CD14-positive monocyte (primary cell): ENCODE data around the gene RYR2. TPM values are rescaled to one million over a fixed set of nuclear protein-coding genes. Genes with fewer than 3 reads are reported as not detected.

ENCODE experiments used
- DNase-seq, 3 donors: peaks; one replicate each; pipeline ENCODE4 v3.0.0-alpha.2; 2011 to 2022
- H2AFZ ChIP-seq: 2 replicates; pipeline ENCODE4 v1.6.0; 2012; ENCODE audit warnings: mild to moderate bottlenecking, low read depth, low read length, inconsistent platforms; ENCODE audit not compliant: insufficient read depth, poor library complexity, severe bottlenecking
- H3K27ac ChIP-seq, 2 donors: 1 replicate in 1 of 2; 2 replicates in 1 of 2; pipeline ENCODE4 v1.5.1; 2012 to 2013; ENCODE audit warnings: low read length in 2 of 2, control low read depth in 1 of 2, inconsistent platforms in 1 of 2, low read depth in 1 of 2, mild to moderate bottlenecking in 1 of 2
- H3K27me3 ChIP-seq, 2 donors: one replicate each; pipeline versions ENCODE4 v1.6.0 to v1.6.1; 2011 to 2013; ENCODE audit warnings: low read length in 2 of 2; ENCODE audit not compliant: control insufficient read depth in 2 of 2, insufficient read depth in 2 of 2
- H3K36me3 ChIP-seq, 2 donors: replicated peaks in 1 of 2; 1 replicate in 1 of 2; 2 replicates in 1 of 2; pipeline versions ENCODE4 v1.5.1 to v1.6.1; 2012 to 2013; ENCODE audit warnings: low read length in 2 of 2, control low read depth in 1 of 2, inconsistent platforms in 1 of 2, mild to moderate bottlenecking in 1 of 2; ENCODE audit not compliant: insufficient read depth in 2 of 2, control insufficient read depth in 1 of 2
- H3K4me1 ChIP-seq, 2 donors: 1 replicate in 1 of 2; 2 replicates in 1 of 2; pipeline versions ENCODE4 v1.5.1 to v1.6.1; 2012 to 2013; ENCODE audit warnings: low read length in 2 of 2, control low read depth in 1 of 2, inconsistent platforms in 1 of 2, mild to moderate bottlenecking in 1 of 2, moderate library complexity in 1 of 2; ENCODE audit not compliant: insufficient read depth in 2 of 2, control insufficient read depth in 1 of 2
- H3K4me2 ChIP-seq: replicated peaks from 2 replicates; pipeline ENCODE3; 2012; ENCODE audit warnings: low read length, moderate library complexity, mild to moderate bottlenecking; ENCODE audit not compliant: poor library complexity, severe bottlenecking; ENCODE audit errors: extremely low read depth
- H3K4me3 ChIP-seq, 3 experiments: fragments of 200-600 bp in 1 of 3; sonication (generic) in 1 of 3; replicated peaks in 1 of 3; 1 replicate in 2 of 3; 2 replicates in 1 of 3; pipeline ENCODE4 v1.5.1; 2011 to 2013; ENCODE audit warnings: low read length in 3 of 3, mild to moderate bottlenecking in 3 of 3, control low read depth in 2 of 3, low read depth in 2 of 3, inconsistent platforms in 1 of 3, moderate library complexity in 1 of 3
- H3K79me2 ChIP-seq: 2 replicates; pipeline ENCODE4 v1.6.0; 2012; ENCODE audit warnings: mild to moderate bottlenecking, control low read depth, inconsistent platforms, low read length, moderate library complexity; ENCODE audit not compliant: insufficient read depth
- H3K9ac ChIP-seq: 2 replicates; pipeline ENCODE4 v1.6.0; 2017; ENCODE audit warnings: low read length, mild to moderate bottlenecking; ENCODE audit not compliant: insufficient read depth, poor library complexity, severe bottlenecking
- H3K9me3 ChIP-seq, 2 donors: replicated peaks in 1 of 2; 1 replicate in 1 of 2; 2 replicates in 1 of 2; pipeline versions ENCODE4 v1.5.1 to v1.6.1; 2012 to 2013; ENCODE audit warnings: low read length in 2 of 2, control low read depth in 1 of 2; ENCODE audit not compliant: control insufficient read depth in 1 of 2, insufficient read depth in 1 of 2
- H4K20me1 ChIP-seq: 2 replicates; pipeline ENCODE4 v1.6.0; 2012; ENCODE audit warnings: mild to moderate bottlenecking, low read length, control low read depth, moderate library complexity; ENCODE audit not compliant: insufficient read depth
- H3K27ac Mint-ChIP-seq, 7 donors: one replicate each; pipeline ENCODE4 v1.8.0; 2020; ENCODE audit warnings: mild to moderate bottlenecking in 7 of 7, mixed read lengths in 7 of 7, moderate library complexity in 6 of 7, inconsistent platforms in 2 of 7
- H3K27me3 Mint-ChIP-seq, 3 donors: one replicate each; pipeline ENCODE4 v1.8.0; 2021 to 2022; ENCODE audit warnings: low read depth in 3 of 3, mild to moderate bottlenecking in 3 of 3, mixed read lengths in 3 of 3, moderate library complexity in 3 of 3, inconsistent platforms in 1 of 3
- H3K36me3 Mint-ChIP-seq, 2 donors: one replicate each; pipeline ENCODE4 v1.8.0; 2020; ENCODE audit warnings: mixed read lengths in 2 of 2, inconsistent platforms in 1 of 2, mild to moderate bottlenecking in 1 of 2
- H3K4me1 Mint-ChIP-seq: one replicate; pipeline ENCODE4 v1.8.0; 2020; ENCODE audit warnings: mild to moderate bottlenecking, mixed read lengths
- H3K4me3 Mint-ChIP-seq, 2 donors: one replicate each; pipeline ENCODE4 v1.8.0; 2020; ENCODE audit warnings: mild to moderate bottlenecking in 2 of 2, mixed read lengths in 2 of 2, moderate library complexity in 1 of 2
- H3K9me3 Mint-ChIP-seq, 7 donors: one replicate each; pipeline ENCODE4 v1.8.0; 2020 to 2022; ENCODE audit warnings: mixed read lengths in 7 of 7, mild to moderate bottlenecking in 6 of 7, moderate library complexity in 6 of 7, inconsistent platforms in 2 of 7
- CTCF ChIP-seq: fragments of 200-600 bp; IDR thresholded peaks from one replicate; pipeline ENCODE4 v1.8.0; 2022; ENCODE audit warnings: antibody characterized with exemption, mild to moderate bottlenecking
- WGBS: methylation state at CpG from one replicate; pipeline ENCODE4 v1.1.5; 2013; ENCODE audit warnings: missing lambda C conversion rate; ENCODE audit not compliant: insufficient coverage; 5-methylcytosine and 5-hydroxymethylcytosine counted together
- intact Hi-C, 2 donors: fragments of 100-400 bp; cut with micrococcal nuclease; formaldehyde crosslinking; loops; one replicate each; pipeline versions ENCODE4 v1.15.0 to v1.15.1; 2023
- polyA plus RNA-seq, 3 donors: library from polyadenylated mRNA; depleted of rRNA in 1 of 3; unstranded in 2 of 3; stranded (reverse) in 1 of 3; fragments of 300-500 nt in 2 of 3; fragments of >200 nt in 1 of 3; fragmentation: Illumina TruSeq in 2 of 3; gene quantifications; 1 replicate in 2 of 3; 2 replicates in 1 of 3; pipeline ENCODE4 v1.2.3, GENCODE V29; 2012 to 2021

The RYR2 gene
- polyA plus RNA-seq, 3 donors = not detected

GRCh38 chr1:237138551-237138950 is 96.6 kb downstream of the RYR2 start:
- DNase-seq = no peak
- peaks cover 2 to 13% (median 5%) of the 10 kb centered on the region in 7 donors for H3K9me3 Mint-ChIP-seq
- no peak for TF ChIP-seq CTCF
- H3K27ac Mint-ChIP-seq = no peak overlapping the region
- Histone ChIP-seq H4K20me1 (no peaks in the 10 kb centered on the region), H3K79me2 (no peaks in the 10 kb centered on the region), H3K9me3 (peaks cover 0 to 12% of the 10 kb centered on the region in 2 donors), H3K4me2 (no peak overlapping the region), H3K36me3 (no peaks in the 10 kb centered on the region), H2AFZ (no peak overlapping the region), H3K27ac (no peak overlapping the region), H3K4me1 (no peaks in the 10 kb centered on the region), H3K4me3 (no peak overlapping the region), H3K9ac (no peak overlapping the region), H3K27me3 (no peaks in the 10 kb centered on the region)
- peaks cover 0 to 4% (median 0%) of the 10 kb centered on the region in 3 donors for H3K27me3 Mint-ChIP-seq
- H3K4me1 Mint-ChIP-seq = no peaks in the 10 kb centered on the region
- no peak overlapping the region for H3K4me3 Mint-ChIP-seq
- H3K36me3 Mint-ChIP-seq = no peaks in the 10 kb centered on the region
- intact Hi-C loops = no loop called here

- Histone ChIP-seq H3K4me3 (no peak overlapping the region), H4K20me1 (no peaks in the 10 kb centered on the region), H3K4me1 (no peaks in the 10 kb centered on the region), H3K79me2 (no peaks in the 10 kb centered on the region), H3K27ac (no peak overlapping the region), H3K9ac (no peak overlapping the region), H3K27me3 (no peaks in the 10 kb centered on the region), H2AFZ (no peak overlapping the region), H3K9me3 (peaks cover 0 to 8% of the 10 kb centered on the region in 2 donors), H3K4me2 (no peak overlapping the region), H3K36me3 (no peaks in the 10 kb centered on the region)
- TF ChIP-seq CTCF = no peak
- H3K9me3 Mint-ChIP-seq = peaks cover 2 to 11% (median 4%) of the 10 kb centered on the region in 7 donors
- H3K27me3 Mint-ChIP-seq = peaks cover 0 to 6% (median 0%) of the 10 kb centered on the region in 3 donors
- no peaks in the 10 kb centered on the region for H3K4me1 Mint-ChIP-seq
- DNase-seq = no peak
- H3K36me3 Mint-ChIP-seq = no peaks in the 10 kb centered on the region
- H3K4me3 Mint-ChIP-seq = no peak overlapping the region
- intact Hi-C loops = no loop called here
- 77% methylated on average over 4 of the region's 8 CpGs for WGBS
- H3K27ac Mint-ChIP-seq = no peak overlapping the region
Observed at GRCh38 chr1:237139732-237140131, 97.7 kb downstream of the RYR2 start.
